Mucosa of rectum (tissue), 2 donors: ENCODE measurements around the gene ABR.
A peak's percentile ranks its signal among the peaks of the same experiment; 100 is the strongest.

Experiments
- H3K27ac ChIP-seq, 2 donors: one replicate each; pipeline ENCODE4 v1.7.0; 2013; ENCODE audit warnings: inconsistent platforms in 2 of 2, low read depth in 2 of 2, low read length in 2 of 2
- H3K27me3 ChIP-seq, 2 donors: one replicate each; pipeline ENCODE4 v1.7.0; 2013; ENCODE audit warnings: low read length in 2 of 2; ENCODE audit not compliant: control insufficient read depth in 2 of 2, insufficient read depth in 2 of 2
- H3K36me3 ChIP-seq, 2 donors: one replicate each; pipeline ENCODE4 v1.7.0; 2013; ENCODE audit warnings: low read length in 2 of 2; ENCODE audit not compliant: control insufficient read depth in 2 of 2, insufficient read depth in 2 of 2
- H3K4me1 ChIP-seq, 2 donors: one replicate each; pipeline ENCODE4 v1.7.0; 2013; ENCODE audit warnings: low read length in 2 of 2, mild to moderate bottlenecking in 1 of 2; ENCODE audit not compliant: control insufficient read depth in 2 of 2, insufficient read depth in 2 of 2
- H3K4me3 ChIP-seq, 2 donors: one replicate each; pipeline ENCODE4 v1.7.0; 2013; ENCODE audit warnings: low read length in 2 of 2
- H3K9ac ChIP-seq, 2 donors: one replicate each; pipeline ENCODE4 v1.7.0; 2013; ENCODE audit warnings: low read length in 2 of 2, low read depth in 1 of 2, mild to moderate bottlenecking in 1 of 2
- H3K9me3 ChIP-seq, 2 donors: one replicate each; pipeline ENCODE4 v1.7.0; 2013; ENCODE audit warnings: low read length in 2 of 2; ENCODE audit not compliant: control insufficient read depth in 2 of 2
- donor health status: healthy.
- donor health status: Normal muscosa, but diverticular disease.

ABR gene

GRCh38 chr17:1179818-1180742 lies at the start of gene ABR:
Gene ABR, minus strand, starts transcription at chr17:1179981. Its CDS starts 254 bp downstream, at chr17:1179727.
- peaks cover 4 to 8% of the 10 kb centered on the region in 2 donors for H3K4me1 ChIP-seq

GRCh38 chr17:1229349-1229899 lies 49.6 kb upstream of the ABR start:
- Histone ChIP-seq H3K27me3 (peaks cover 0 to 2% of the 10 kb centered on the region in 2 donors), H3K4me3 (peak overlapping the region; percentile 69 to 85), H3K4me1 (peaks cover 10 to 24% of the 10 kb centered on the region in 2 donors), H3K36me3 (peaks cover 8% of the 10 kb centered on the region in 2 donors), H3K9ac (peak overlapping the region; percentile 77 to 87), H3K9me3 (no peaks in the 10 kb centered on the region), H3K27ac (peak overlapping the region; percentile 82 to 85)

More at GRCh38 chr17:1179818-1180742, at the start of gene ABR:
- Histone ChIP-seq H3K36me3 (no peaks in the 10 kb centered on the region), H3K9ac (peak within 1 kb of the TSS in 1 of 2 donors; percentile 56), H3K9me3 (no peaks in the 10 kb centered on the region), H3K27ac (peak within 1 kb of the TSS in 1 of 2 donors; percentile 32), H3K4me3 (peak within 1 kb of the TSS; percentile 41 to 60), H3K27me3 (no peaks in the 10 kb centered on the region)

DNA sequence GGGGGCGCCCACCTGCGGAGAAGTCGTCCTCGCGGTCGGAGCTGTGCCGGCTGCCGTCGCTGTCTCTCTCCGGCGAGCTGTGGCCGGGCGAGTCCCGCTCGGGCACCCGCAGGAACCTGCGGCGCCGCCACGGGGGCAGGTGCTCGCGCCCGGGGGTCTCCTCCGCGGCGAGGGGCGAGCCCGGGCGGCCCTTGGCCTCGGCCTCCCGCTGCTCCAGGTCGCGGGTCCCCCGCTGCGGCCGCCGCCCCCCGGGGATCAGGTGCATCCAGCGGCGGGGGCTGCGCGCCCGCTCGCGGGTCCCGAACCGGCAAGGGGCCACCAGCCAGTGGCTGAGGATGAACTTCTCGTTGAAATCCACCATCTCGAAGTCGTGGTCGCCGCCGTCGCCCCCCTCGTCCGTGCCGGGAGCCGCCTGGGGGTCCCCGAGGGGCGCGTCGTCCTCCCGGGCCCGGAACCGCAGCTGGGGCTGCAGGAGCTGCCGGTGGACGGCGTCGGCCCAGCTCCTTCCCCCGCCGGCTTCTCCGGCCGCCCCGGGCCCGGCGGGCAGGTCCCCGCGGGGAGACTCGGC lies 49.1 kb upstream of the ABR start:
- Histone ChIP-seq H3K9ac (peak overlapping the region; percentile 47 to 87), H3K27ac (peak overlapping the region; percentile 82 to 85), H3K9me3 (no peaks in the 10 kb centered on the region), H3K4me1 (peaks cover 10 to 29% of the 10 kb centered on the region in 2 donors), H3K27me3 (peaks cover 0 to 2% of the 10 kb centered on the region in 2 donors), H3K36me3 (peaks cover 8% of the 10 kb centered on the region in 2 donors), H3K4me3 (peak overlapping the region; percentile 56 to 85)

DNA sequence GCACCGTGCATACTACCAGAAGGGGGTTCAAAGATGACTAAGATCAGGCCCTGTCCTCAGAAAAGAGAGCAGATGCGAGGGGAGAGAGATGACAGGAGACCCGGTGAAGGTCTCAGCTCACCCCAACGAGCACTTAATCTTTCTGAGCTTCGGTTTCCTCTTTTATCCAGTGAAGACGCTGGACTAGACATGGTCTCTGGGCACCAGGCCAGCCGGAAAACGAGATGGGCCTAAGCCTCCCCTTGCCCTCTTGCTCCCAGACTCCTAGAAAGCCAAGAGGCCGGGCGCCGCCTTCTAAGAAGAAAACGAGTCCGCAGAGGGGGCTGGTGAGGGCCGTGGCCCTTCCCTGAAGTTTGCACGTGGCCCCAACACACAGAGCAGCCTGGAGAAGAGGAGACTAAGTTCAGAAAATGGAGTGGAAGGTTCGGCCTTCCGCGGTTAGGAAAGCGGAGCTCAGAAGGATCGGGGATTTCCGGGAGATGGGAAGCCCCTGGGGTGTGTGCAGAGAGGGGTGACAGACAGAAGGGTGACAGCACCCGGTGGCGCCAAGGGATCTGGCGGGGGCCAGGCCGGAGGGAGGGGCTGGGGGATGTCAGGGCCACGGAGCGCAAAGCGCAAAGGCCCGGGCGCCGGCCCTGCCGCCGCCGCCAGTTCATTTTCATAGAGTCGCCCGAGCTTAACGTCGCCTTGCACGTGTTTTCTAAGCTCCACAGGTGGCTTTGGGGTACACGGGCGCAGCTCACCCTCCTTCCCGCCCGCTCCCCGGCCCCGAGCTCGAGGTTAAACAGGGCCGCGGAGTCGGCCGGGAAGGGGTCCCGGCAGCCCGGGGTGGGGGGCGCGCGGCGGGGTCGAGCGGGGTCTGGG lies 48.4 kb upstream of the ABR start:
- peaks cover 0 to 2% of the 10 kb centered on the region in 2 donors for H3K27me3 ChIP-seq
- peak overlapping the region; percentile 38 to 44 for H3K27ac ChIP-seq
- peaks cover 10 to 31% of the 10 kb centered on the region in 2 donors for H3K4me1 ChIP-seq
- H3K4me3 ChIP-seq = peak overlapping the region; percentile 72 to 85
- peaks cover 8% of the 10 kb centered on the region in 2 donors for H3K36me3 ChIP-seq
- H3K9ac ChIP-seq = peak overlapping the region; percentile 48 to 63
- no peaks in the 10 kb centered on the region for H3K9me3 ChIP-seq

DNA sequence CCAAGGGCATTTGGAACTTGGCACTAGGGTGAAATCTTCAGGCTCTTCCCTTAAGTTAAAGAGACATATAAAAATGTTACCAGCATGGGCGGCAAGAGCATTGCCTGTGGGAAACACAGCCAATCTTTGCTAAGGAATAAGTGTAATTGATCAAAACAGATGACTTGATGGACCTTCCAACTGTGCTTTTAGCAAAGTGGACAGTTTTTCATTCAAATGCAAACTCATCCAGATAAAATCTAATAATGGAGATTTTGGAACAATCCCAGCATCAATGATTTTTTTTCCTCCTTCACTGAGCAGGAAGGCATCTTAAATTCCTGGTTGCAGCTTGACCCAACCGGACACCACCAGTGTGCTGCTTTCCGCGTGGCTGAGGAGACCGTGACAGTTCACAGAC lies 47.6 kb upstream of the ABR start:
- Histone ChIP-seq H3K27ac (no peak overlapping the region), H3K9me3 (no peaks in the 10 kb centered on the region), H3K4me1 (peaks cover 10 to 29% of the 10 kb centered on the region in 2 donors), H3K36me3 (peaks cover 8% of the 10 kb centered on the region in 2 donors), H3K4me3 (peak overlapping the region; percentile 64 to 72), H3K27me3 (peaks cover 0 to 2% of the 10 kb centered on the region in 2 donors), H3K9ac (peak overlapping the region in 1 of 2 donors; percentile 63)

GRCh38 chr17:1226308-1226707 lies 46.5 kb upstream of the ABR start:
- no peak overlapping the region for H3K27ac ChIP-seq
- H3K36me3 ChIP-seq = peaks cover 8% of the 10 kb centered on the region in 2 donors
- H3K27me3 ChIP-seq = peaks cover 0 to 2% of the 10 kb centered on the region in 2 donors
- no peak overlapping the region for H3K9ac ChIP-seq
- H3K9me3 ChIP-seq = no peaks in the 10 kb centered on the region
- no peak overlapping the region for H3K4me3 ChIP-seq
- H3K4me1 ChIP-seq = peaks cover 10 to 23% of the 10 kb centered on the region in 2 donors

- Histone ChIP-seq H3K27ac (peak overlapping the region in 1 of 2 donors; percentile 48), H3K9ac (no peak overlapping the region), H3K9me3 (no peaks in the 10 kb centered on the region), H3K36me3 (peaks cover 8% of the 10 kb centered on the region in 2 donors), H3K27me3 (no peaks in the 10 kb centered on the region), H3K4me1 (peaks cover 7 to 23% of the 10 kb centered on the region in 2 donors), H3K4me3 (no peak overlapping the region)
Observed at GRCh38 chr17:1224330-1224729, 44.5 kb upstream of the ABR start.

GRCh38 chr17:1223662-1224061 lies 43.9 kb upstream of the ABR start:
- Histone ChIP-seq H3K4me1 (peaks cover 7 to 26% of the 10 kb centered on the region in 2 donors), H3K27ac (no peak overlapping the region), H3K27me3 (no peaks in the 10 kb centered on the region), H3K36me3 (peaks cover 8% of the 10 kb centered on the region in 2 donors), H3K4me3 (no peak overlapping the region), H3K9me3 (no peaks in the 10 kb centered on the region), H3K9ac (no peak overlapping the region)

- H3K4me3 ChIP-seq = no peak overlapping the region
- H3K36me3 ChIP-seq = peaks cover 8% of the 10 kb centered on the region in 2 donors
- no peak overlapping the region for H3K27ac ChIP-seq
- peaks cover 3 to 19% of the 10 kb centered on the region in 2 donors for H3K4me1 ChIP-seq
- no peaks in the 10 kb centered on the region for H3K9me3 ChIP-seq
- no peaks in the 10 kb centered on the region for H3K27me3 ChIP-seq
- H3K9ac ChIP-seq = no peak overlapping the region
Observed at GRCh38 chr17:1222321-1222720, 42.5 kb upstream of the ABR start.
